Activated B cell treated with CpG ODN at 0.5 μM for 24 hours (primary cell): ENCODE data around the gene TSEN2. TPM values are rescaled to one million over a fixed set of nuclear protein-coding genes. Genes with fewer than 3 reads are reported as not detected.

Experiments
- ATAC-seq: fragments of 200-7000 bp; cut with Tn5 transposase; one replicate; pipeline ENCODE4 v1.10.0; 2021; ENCODE audit warnings: low read depth, mild to moderate bottlenecking, moderate library complexity
- CTCF ChIA-PET: fragments of 350-600 bp; sonication (Branson Sonifier 250); formaldehyde crosslinking; loops from one replicate; lab custom pipeline; 2021; ENCODE audit warnings: antibody characterized with exemption; lab: Charles Lee
- POLR2A ChIA-PET: fragments of 350-600 bp; sonication (Branson Sonifier 250); formaldehyde crosslinking; loops from one replicate; lab custom pipeline; 2021; ENCODE audit warnings: antibody characterized with exemption; lab: Charles Lee
- DNase-seq: peaks from one replicate; pipeline ENCODE4 v3.0.0; 2022
- H3K27ac Mint-ChIP-seq: one replicate; pipeline ENCODE4 v1.8.0; 2020; ENCODE audit warnings: mixed read lengths
- H3K27me3 Mint-ChIP-seq: one replicate; pipeline ENCODE4 v1.8.0; 2021; ENCODE audit warnings: mixed read lengths
- H3K36me3 Mint-ChIP-seq: one replicate; pipeline ENCODE4 v1.8.0; 2021; ENCODE audit warnings: low read depth, mixed read lengths
- H3K4me1 Mint-ChIP-seq: one replicate; pipeline ENCODE4 v1.8.0; 2021; ENCODE audit warnings: mixed read lengths
- H3K4me3 Mint-ChIP-seq: one replicate; pipeline ENCODE4 v1.8.0; 2020; ENCODE audit warnings: mild to moderate bottlenecking, mixed read lengths
- H3K9me3 Mint-ChIP-seq: one replicate; pipeline ENCODE4 v1.8.0; 2020; ENCODE audit warnings: mixed read lengths
- intact Hi-C: fragments of 100-400 bp; cut with micrococcal nuclease; formaldehyde crosslinking; loops from one replicate; pipeline ENCODE4 v1.15.1; 2024
- total RNA-seq: library from RNA; stranded (reverse); gene quantifications from 2 replicates; pipeline ENCODE4 v1.2.3, GENCODE V29; 2022
- TF ChIP-seq, protein P1 (sequence below): fragments of 200-600 bp; IDR thresholded peaks from one replicate; pipeline ENCODE4 v1.8.0; 2022; ENCODE audit warnings: antibody characterized with exemption, mild to moderate bottlenecking

Gene TSEN2
- total RNA-seq, 1 donor from 2014 or later = 17.4 TPM

DNA sequence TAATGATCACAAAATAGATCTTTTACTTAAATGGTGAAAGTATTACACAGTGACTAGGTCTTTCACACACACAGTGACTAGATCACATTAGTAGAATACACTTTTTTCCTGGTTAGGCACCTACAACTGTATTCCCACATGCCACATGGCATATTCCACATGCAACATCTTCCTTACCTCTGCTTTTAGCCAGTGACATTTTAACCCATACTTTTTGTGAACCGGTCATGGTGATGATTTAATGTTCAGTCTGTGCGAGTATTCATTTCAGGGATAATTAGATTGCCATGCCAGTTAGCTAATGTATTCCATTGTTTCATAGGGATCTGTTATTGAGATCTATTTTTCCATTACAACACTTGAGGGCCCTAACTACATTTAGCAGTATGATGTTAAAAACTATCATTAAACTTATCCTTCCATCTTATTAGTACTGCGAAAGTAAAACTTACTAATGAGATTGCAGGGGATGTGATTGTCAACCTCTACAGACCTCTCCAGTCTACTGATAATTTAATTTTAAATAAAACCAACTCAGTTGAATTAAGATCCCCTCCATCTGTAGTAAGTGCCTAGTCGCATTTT is 28.3 kb downstream of the TSEN2 start:
- ChIA-PET POLR2A (no interaction called here), CTCF (no interaction called here)
- intact Hi-C loops = no loop called here
- TF ChIP-seq, protein P1, sequence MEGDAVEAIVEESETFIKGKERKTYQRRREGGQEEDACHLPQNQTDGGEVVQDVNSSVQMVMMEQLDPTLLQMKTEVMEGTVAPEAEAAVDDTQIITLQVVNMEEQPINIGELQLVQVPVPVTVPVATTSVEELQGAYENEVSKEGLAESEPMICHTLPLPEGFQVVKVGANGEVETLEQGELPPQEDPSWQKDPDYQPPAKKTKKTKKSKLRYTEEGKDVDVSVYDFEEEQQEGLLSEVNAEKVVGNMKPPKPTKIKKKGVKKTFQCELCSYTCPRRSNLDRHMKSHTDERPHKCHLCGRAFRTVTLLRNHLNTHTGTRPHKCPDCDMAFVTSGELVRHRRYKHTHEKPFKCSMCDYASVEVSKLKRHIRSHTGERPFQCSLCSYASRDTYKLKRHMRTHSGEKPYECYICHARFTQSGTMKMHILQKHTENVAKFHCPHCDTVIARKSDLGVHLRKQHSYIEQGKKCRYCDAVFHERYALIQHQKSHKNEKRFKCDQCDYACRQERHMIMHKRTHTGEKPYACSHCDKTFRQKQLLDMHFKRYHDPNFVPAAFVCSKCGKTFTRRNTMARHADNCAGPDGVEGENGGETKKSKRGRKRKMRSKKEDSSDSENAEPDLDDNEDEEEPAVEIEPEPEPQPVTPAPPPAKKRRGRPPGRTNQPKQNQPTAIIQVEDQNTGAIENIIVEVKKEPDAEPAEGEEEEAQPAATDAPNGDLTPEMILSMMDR = no peak
- no peaks in the 10 kb centered on the region for H3K9me3 Mint-ChIP-seq
- DNase-seq = no peak
- ATAC-seq = no peak
- H3K27ac Mint-ChIP-seq = no peak overlapping the region
- no peak overlapping the region for H3K4me3 Mint-ChIP-seq
- H3K36me3 Mint-ChIP-seq = peaks cover 34% of the 10 kb centered on the region
- H3K27me3 Mint-ChIP-seq = no peaks in the 10 kb centered on the region
- no peaks in the 10 kb centered on the region for H3K4me1 Mint-ChIP-seq

GRCh38 chr3:12513694-12514446 is 29.6 kb downstream of the TSEN2 start:
- peaks cover 30% of the 10 kb centered on the region for H3K36me3 Mint-ChIP-seq
- H3K4me3 Mint-ChIP-seq = no peak overlapping the region
- no peak overlapping the region for H3K27ac Mint-ChIP-seq
- TF ChIP-seq, protein P1 = no peak
- intact Hi-C loops = no loop called here
- no peaks in the 10 kb centered on the region for H3K4me1 Mint-ChIP-seq
- no peaks in the 10 kb centered on the region for H3K27me3 Mint-ChIP-seq
- DNase-seq (no peak), ATAC-seq (no peak)
- CTCF ChIA-PET = no interaction called here
- POLR2A ChIA-PET = no interaction called here
- H3K9me3 Mint-ChIP-seq = no peaks in the 10 kb centered on the region

DNA sequence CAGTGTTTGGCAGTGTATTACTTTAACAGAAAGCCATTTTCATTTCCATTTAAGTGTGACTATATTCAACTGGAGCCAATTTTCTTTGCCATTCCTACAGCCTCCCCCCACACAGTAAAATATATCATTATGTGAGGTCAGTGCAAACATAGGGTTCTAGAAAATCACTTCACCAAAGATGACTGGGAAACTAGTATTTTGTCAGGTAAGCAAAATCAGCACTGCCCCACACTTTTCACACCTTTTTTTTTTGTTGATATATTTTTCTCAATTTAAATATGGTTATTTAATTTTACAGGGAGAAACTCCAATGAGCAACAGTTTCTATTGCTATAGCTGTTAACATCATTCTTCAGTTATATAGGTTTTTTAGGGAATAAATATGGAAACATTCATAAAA is 31.4 kb downstream of the TSEN2 start:
- TF ChIP-seq, protein P1 = no peak
- no peak overlapping the region for H3K4me3 Mint-ChIP-seq
- no peaks in the 10 kb centered on the region for H3K27me3 Mint-ChIP-seq
- H3K36me3 Mint-ChIP-seq = peaks cover 29% of the 10 kb centered on the region
- POLR2A ChIA-PET = no interaction called here
- intact Hi-C loops = no loop called here
- no peaks in the 10 kb centered on the region for H3K9me3 Mint-ChIP-seq
- CTCF ChIA-PET = no interaction called here
- H3K27ac Mint-ChIP-seq = no peak overlapping the region
- no peaks in the 10 kb centered on the region for H3K4me1 Mint-ChIP-seq
- ATAC-seq (no peak), DNase-seq (no peak)

- no peak for DNase-seq
- Mint-ChIP-seq H3K4me1 (no peaks in the 10 kb centered on the region), H3K27me3 (no peaks in the 10 kb centered on the region), H3K27ac (no peak overlapping the region), H3K4me3 (no peak overlapping the region), H3K36me3 (peaks cover 30% of the 10 kb centered on the region), H3K9me3 (peaks cover 3% of the 10 kb centered on the region)
- ChIA-PET POLR2A (no interaction called here), CTCF (interaction anchor here (1.4 kb wide), 1 partner anchor 29 kb away, joined by 3 read pairs; the partner anchor contains the start of gene MKRN2OS)
- no peak for ATAC-seq
- intact Hi-C loops = no loop called here
- TF ChIP-seq, protein P1 = no peak
Observed at GRCh38 chr3:12516873-12517272, 32.6 kb downstream of the TSEN2 start.

DNA sequence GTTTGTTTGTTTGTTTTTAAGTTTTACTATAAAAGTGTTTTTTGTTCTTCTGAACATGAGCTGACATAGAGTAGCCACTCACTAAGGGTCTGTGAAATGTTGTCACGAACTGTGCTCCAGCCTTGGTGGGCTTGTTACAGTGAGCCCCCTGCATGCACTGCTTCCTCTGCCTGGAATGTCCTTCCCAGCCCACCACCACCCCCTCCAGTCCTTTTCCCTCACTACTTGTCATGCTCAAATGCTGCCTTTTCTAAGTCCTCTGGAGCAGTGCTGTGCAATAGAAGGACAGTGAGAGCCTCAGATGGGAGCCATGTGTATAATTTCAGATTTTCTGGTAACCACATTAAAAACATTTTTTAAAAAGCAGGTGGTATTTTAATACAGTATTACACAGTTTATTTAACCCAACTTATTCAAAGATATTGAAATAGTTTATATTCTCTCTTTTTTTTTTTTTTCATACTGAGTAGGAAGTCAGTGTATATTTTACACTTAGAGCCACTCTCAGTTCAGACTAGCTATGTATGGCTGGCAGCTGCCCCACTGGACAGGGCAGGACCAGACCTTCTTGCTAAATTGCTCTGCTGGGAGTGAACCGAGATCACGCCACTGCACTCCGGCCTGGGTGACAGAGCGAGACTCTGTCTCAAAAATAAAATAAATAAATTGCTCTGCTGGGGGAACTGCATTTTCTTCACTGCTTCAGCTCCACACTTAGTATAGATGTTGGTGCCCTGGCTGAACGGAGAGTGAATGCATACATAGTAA is 34.2 kb downstream of the TSEN2 start:
- Mint-ChIP-seq H3K36me3 (peaks cover 27% of the 10 kb centered on the region), H3K27me3 (no peaks in the 10 kb centered on the region), H3K4me3 (no peak overlapping the region), H3K9me3 (peaks cover 3% of the 10 kb centered on the region), H3K4me1 (no peaks in the 10 kb centered on the region), H3K27ac (no peak overlapping the region)
- ATAC-seq = no peak
- intact Hi-C loops = no loop called here
- CTCF ChIA-PET = no interaction called here
- POLR2A ChIA-PET = no interaction called here
- TF ChIP-seq, protein P1 = no peak
- no peak for DNase-seq
